GM12892 (cell line): ENCODE data around the gene UCP3.

Source experiments
- POLR2A ChIP-seq: IDR thresholded peaks from 2 replicates; pipeline ENCODE4 v1.6.1; 2011; ENCODE audit warnings: low read depth, low read length, control low read depth
- POLR2AphosphoS5 ChIP-seq: IDR thresholded peaks from 2 replicates; pipeline ENCODE4 v1.6.1; 2011; ENCODE audit warnings: low read depth, low read length, control low read depth
- TAF1 ChIP-seq: IDR thresholded peaks from 2 replicates; pipeline ENCODE4 v1.6.1; 2011; ENCODE audit warnings: low read depth, mild to moderate bottlenecking, control low read depth, low read length, borderline replicate concordance

DNA sequence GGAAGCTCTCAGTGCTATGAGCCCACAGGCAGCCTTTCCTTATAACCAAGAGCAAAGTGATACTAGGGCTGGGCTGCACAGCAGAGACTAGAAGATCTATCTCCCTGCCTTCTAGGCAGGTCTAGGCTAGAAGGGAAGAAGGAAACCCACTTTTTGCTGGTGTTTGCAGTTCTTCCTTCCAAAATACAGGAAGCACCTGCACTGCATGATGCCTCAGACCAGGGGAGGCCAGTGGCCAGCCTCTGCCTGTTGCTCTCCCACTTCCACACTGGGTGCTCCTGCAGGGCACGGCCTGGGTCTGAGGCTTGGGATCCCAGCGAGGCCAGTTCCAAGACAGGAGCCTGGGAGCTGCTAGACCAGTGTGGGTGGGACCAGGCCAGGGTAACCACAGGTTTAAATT lies 6.0 kb upstream of the UCP3 start:
- TF ChIP-seq POLR2A (no peak), TAF1 (no peak), POLR2AphosphoS5 (no peak)
